ENCODE results near the gene APEH. TPM values are rescaled to one million over a fixed set of nuclear protein-coding genes. Genes with fewer than 3 reads are reported as not detected.
A peak's percentile ranks its signal among the peaks of the same experiment; 100 is the strongest.
"Not testable (repeated sequence)": the region's sequence is repeated elsewhere in the genome, so short reads cannot be mapped to it uniquely, and the experiment has no call there.

Gene APEH
- total RNA-seq, 1 donor from 2014 or later: 141 TPM

- TF ChIP-seq CTCF (conservative IDR thresholded peaks at IDR 0.05): no peak
- no peaks in the 10 kb centered on the region for H3K27me3 Mint-ChIP-seq
- DNase-seq (ENCODE audit: extremely low spot score, unreplicated experiment): no peak
- H3K4me1 Mint-ChIP-seq (ENCODE audit: unreplicated experiment): no peaks in the 10 kb centered on the region
- no peaks in the 10 kb centered on the region for H3K9me3 Mint-ChIP-seq
- no peak overlapping the region for H3K4me3 Mint-ChIP-seq
- peaks cover 5% of the 10 kb centered on the region for H3K36me3 Mint-ChIP-seq
- no peak overlapping the region for H3K27ac Mint-ChIP-seq
Measured at GRCh38 chr3:49681232-49681522, 7.0 kb downstream of the APEH start.

GRCh38 chr3:49681543-49681942, 7.4 kb downstream of the APEH start:
- H3K4me3 Mint-ChIP-seq: no peak overlapping the region
- H3K36me3 Mint-ChIP-seq: peaks cover 5% of the 10 kb centered on the region
- H3K27ac Mint-ChIP-seq: no peak overlapping the region
- no peak for TF ChIP-seq CTCF (conservative IDR thresholded peaks at IDR 0.05)
- no peaks in the 10 kb centered on the region for H3K4me1 Mint-ChIP-seq (ENCODE audit: unreplicated experiment)
- no peaks in the 10 kb centered on the region for H3K9me3 Mint-ChIP-seq
- no peak for DNase-seq (ENCODE audit: extremely low spot score, unreplicated experiment)
- no peaks in the 10 kb centered on the region for H3K27me3 Mint-ChIP-seq

DNA sequence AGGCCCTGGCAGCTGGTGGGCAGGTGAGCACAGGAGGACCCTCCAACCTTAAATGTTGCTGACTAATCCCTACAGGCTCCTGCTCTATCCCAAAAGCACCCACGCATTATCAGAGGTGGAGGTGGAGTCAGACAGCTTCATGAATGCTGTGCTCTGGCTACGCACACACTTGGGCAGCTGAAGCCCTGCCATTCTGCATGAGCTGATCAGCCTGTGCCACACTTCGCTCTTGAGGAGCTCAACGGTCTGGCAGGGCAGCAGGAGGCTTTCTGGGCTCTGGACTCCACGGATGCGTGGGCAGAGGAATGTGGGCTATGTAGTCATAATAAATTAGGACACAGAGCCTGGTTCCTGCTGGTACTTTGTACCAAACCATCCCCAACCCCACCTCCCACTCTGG, 9.0 kb downstream of the APEH start:
- Mint-ChIP-seq H3K9me3 (no peaks in the 10 kb centered on the region), H3K27ac (no peak overlapping the region), H3K36me3 (peaks cover 5% of the 10 kb centered on the region), H3K27me3 (no peaks in the 10 kb centered on the region), H3K4me1 (ENCODE audit: unreplicated experiment) (peaks cover 5% of the 10 kb centered on the region), H3K4me3 (no peak overlapping the region)
- DNase-seq (ENCODE audit: extremely low spot score, unreplicated experiment): no peak
- no peak for TF ChIP-seq CTCF (conservative IDR thresholded peaks at IDR 0.05)

- not testable (repeated sequence) for H3K9me3 Mint-ChIP-seq; H3K27me3 Mint-ChIP-seq; DNase-seq (ENCODE audit: extremely low spot score, unreplicated experiment); H3K4me3 Mint-ChIP-seq; H3K36me3 Mint-ChIP-seq; H3K4me1 Mint-ChIP-seq (ENCODE audit: unreplicated experiment); H3K27ac Mint-ChIP-seq
Measured at GRCh38 chr3:49684453-49684852, 10.3 kb downstream of the APEH start.

DNA sequence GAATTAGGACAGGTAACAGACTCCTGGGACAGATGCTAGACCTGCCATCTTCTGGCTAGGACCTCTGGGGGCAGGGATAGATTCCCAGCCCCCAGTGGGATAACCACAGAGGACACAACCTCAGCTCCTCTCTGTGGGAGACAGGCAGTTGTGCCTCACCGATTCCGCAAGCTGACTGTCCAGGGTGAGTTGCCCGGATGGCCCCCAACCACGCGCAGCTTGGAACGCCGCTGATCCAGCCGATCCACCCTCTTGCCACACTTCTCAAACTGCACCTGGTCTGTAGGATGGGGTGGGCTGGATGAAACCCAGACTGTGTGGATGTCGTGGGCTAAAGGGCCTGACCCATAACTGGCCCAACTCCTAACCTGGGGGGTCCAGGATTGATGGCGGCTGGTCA, 11.0 kb downstream of the APEH start:
- H3K9me3 Mint-ChIP-seq; H3K27ac Mint-ChIP-seq; H3K27me3 Mint-ChIP-seq; H3K36me3 Mint-ChIP-seq; DNase-seq (ENCODE audit: extremely low spot score, unreplicated experiment); H3K4me1 Mint-ChIP-seq (ENCODE audit: unreplicated experiment): not testable (repeated sequence)
- peak overlapping the region; percentile 52 for H3K4me3 Mint-ChIP-seq

DNA sequence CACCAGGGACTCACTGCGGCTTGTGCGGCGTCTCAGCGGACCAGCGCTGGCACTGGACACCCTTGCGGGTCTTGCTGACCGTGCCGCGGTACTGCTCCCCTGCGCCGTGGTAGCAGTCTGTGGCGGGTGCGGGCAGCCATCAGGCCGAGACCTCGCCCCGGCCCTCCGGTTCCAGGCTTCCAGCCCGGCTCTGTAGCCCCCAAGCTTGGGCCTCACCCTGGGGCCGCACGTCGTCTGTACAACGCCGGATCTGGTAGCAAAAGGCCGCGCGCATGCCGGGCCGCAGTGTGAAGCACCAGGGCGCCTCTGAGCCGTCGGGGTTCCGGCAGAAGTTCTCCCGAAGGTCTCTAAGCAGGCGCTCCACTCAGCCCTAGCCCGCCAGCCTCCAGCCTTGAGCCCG, 11.7 kb downstream of the APEH start:
- not testable (repeated sequence) for H3K27ac Mint-ChIP-seq; H3K9me3 Mint-ChIP-seq; DNase-seq (ENCODE audit: extremely low spot score, unreplicated experiment); H3K36me3 Mint-ChIP-seq; H3K27me3 Mint-ChIP-seq; H3K4me3 Mint-ChIP-seq
- peaks cover 11% of the 10 kb centered on the region for H3K4me1 Mint-ChIP-seq (ENCODE audit: unreplicated experiment)

DNA sequence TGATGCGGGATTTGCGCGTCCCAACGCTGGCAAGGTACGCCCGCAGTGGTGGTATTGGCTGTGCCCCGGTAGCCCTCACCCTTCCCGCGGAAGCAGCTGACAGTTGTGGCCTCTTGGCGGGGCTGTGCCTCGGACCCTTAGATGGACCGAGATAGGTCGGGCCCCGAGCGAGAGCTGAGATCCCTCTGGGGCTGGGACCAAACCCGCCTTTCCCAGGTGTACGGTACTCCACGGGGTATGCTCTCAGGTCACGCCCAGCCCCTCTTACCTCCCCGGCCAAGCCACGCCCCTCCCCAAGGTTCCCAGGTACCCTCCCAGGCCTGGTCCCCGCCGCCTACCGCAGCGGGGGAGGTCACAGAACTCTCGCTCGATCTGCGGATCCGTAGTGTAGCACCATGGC, 12.2 kb downstream of the APEH start:
- peak overlapping the region; percentile 83 for H3K4me3 Mint-ChIP-seq
- H3K9me3 Mint-ChIP-seq; DNase-seq (ENCODE audit: extremely low spot score, unreplicated experiment); H3K36me3 Mint-ChIP-seq; H3K27ac Mint-ChIP-seq; H3K27me3 Mint-ChIP-seq: not testable (repeated sequence)
- H3K4me1 Mint-ChIP-seq (ENCODE audit: unreplicated experiment): peaks cover 11% of the 10 kb centered on the region

DNA sequence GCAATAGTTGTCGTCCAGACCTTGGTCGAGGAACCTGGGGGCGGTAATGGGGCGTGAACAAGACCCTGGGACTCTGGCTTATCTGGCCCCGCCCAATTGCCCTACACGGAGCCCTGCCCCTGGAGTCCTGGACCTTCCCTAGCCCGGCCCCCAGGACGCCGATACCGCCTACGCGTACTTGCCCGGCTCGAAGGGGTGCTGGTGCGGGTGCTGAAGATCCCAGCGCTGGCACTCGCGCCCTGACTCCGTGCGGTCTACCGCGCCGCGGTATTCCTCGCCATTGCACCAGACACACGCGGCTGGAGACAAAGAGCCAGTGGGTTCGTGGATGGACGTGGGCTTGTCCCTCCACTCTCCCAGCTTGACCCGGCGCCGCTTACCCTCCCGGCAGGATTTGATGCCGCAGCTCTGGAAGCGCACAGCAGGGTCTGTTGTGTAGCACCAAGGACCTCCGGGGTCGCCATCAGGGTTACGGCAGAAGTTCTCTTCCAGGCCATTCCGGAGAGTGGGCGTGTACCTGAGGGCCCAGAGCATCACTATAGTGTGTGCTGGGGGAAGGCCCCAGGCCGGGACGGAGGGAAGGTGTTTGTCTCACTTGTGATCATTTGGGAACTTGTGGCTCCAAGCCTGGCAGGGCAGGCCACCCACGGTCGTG, 12.7 kb downstream of the APEH start:
- Mint-ChIP-seq H3K4me1 (ENCODE audit: unreplicated experiment) (peaks cover 11% of the 10 kb centered on the region), H3K27ac (peak overlapping the region; percentile 58), H3K4me3 (peak overlapping the region; percentile 83)
- not testable (repeated sequence) for H3K27me3 Mint-ChIP-seq; H3K9me3 Mint-ChIP-seq; DNase-seq (ENCODE audit: extremely low spot score, unreplicated experiment); H3K36me3 Mint-ChIP-seq

GRCh38 chr3:49687424-49687795, 13.3 kb downstream of the APEH start:
- not testable (repeated sequence) for H3K27me3 Mint-ChIP-seq; DNase-seq (ENCODE audit: extremely low spot score, unreplicated experiment); H3K36me3 Mint-ChIP-seq; H3K9me3 Mint-ChIP-seq
- Mint-ChIP-seq H3K4me1 (ENCODE audit: unreplicated experiment) (peaks cover 11% of the 10 kb centered on the region), H3K4me3 (peak overlapping the region; percentile 83), H3K27ac (peak overlapping the region; percentile 36)

DNA sequence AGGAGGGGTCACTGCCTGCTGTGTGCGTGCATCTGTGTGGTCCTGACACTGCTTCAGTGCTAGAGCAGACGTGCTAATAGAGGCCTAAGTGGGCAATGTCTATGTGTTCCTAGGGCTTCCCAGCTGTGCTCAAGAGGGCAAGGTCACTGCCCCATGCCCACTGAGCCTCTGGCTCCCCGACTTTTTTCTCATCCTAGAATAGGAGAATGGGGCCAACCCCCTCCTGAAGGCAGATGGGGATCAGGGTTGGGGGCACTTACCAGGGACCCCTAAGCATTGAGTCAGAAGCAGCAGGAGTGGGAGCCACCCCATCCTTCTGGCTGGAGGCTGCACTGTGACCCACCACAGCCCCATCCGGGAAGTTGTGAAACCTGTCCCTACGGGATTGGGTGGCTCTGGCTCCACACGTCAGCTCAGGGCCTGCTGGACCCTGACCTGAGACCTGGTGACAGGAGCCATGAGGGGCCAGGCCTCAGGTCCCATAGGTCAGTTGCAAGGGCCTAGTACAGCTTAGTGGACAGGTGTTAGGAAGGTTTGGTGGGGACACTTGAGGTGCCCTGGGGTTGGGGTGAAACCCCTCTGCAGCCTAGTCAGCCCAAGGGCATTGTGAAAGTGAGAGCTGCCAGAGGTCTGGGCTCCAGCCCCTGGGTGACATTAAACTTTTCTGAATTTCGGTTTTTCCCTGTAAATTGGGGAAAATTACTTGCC, 14.3 kb downstream of the APEH start:
- H3K27me3 Mint-ChIP-seq; H3K9me3 Mint-ChIP-seq; H3K36me3 Mint-ChIP-seq; DNase-seq (ENCODE audit: extremely low spot score, unreplicated experiment): not testable (repeated sequence)
- H3K4me1 Mint-ChIP-seq (ENCODE audit: unreplicated experiment): peaks cover 11% of the 10 kb centered on the region
- peak overlapping the region; percentile 93 for H3K27ac Mint-ChIP-seq
- peak overlapping the region; percentile 96 for H3K4me3 Mint-ChIP-seq

Data from type B pancreatic cell (in vitro differentiated cells).